ENCODE measurements around the gene SLC16A9.

The SLC16A9 gene

GRCh38 chr10:59625721-59626522 is 83.7 kb downstream of the SLC16A9 start:
- DNase-seq = peak; percentile 62

GRCh38 chr10:59624951-59625350 is 84.7 kb downstream of the SLC16A9 start:
- no peak for DNase-seq

GRCh38 chr10:59624136-59624535 is 85.5 kb downstream of the SLC16A9 start:
- no peak for DNase-seq

- no peak for DNase-seq
Measured at GRCh38 chr10:59623133-59624121, 86.2 kb downstream of the SLC16A9 start.

GRCh38 chr10:59622320-59623132 is 87.1 kb downstream of the SLC16A9 start:
- peak; percentile 46 for DNase-seq

- no peak for DNase-seq
Measured at GRCh38 chr10:59621771-59622170, 87.9 kb downstream of the SLC16A9 start.

GRCh38 chr10:59618666-59619065 is 91.0 kb downstream of the SLC16A9 start:
- DNase-seq = no peak

- no peak for DNase-seq
Measured at GRCh38 chr10:59617996-59618395, 91.7 kb downstream of the SLC16A9 start.

- DNase-seq = no peak
Measured at GRCh38 chr10:59611048-59611447, 98.6 kb downstream of the SLC16A9 start.

- peak; percentile 1 for DNase-seq
Measured at GRCh38 chr10:59607970-59608369, 101.7 kb downstream of the SLC16A9 start.

GRCh38 chr10:59606551-59606961 is 103.1 kb downstream of the SLC16A9 start:
- DNase-seq = no peak

GRCh38 chr10:59601985-59602384 is 107.7 kb downstream of the SLC16A9 start:
- DNase-seq = no peak
